HepG2 (cell line): ENCODE measurements around the gene HHEX. TPM values are rescaled to one million over a fixed set of nuclear protein-coding genes. Genes with fewer than 3 reads are reported as not detected.

Experiments
- ASH2L ChIP-seq: fragments of 300-600, 200-600 bp; sonication (generic); IDR thresholded peaks from 2 replicates; pipeline ENCODE4 v1.7.0; 2017; ENCODE audit warnings: low read depth, mild to moderate bottlenecking, moderate library complexity, mixed read lengths, low read length; ENCODE audit not compliant: insufficient read length
- KLF12 ChIP-seq: sonication (generic); formaldehyde crosslinking; IDR thresholded peaks from 2 replicates; pipeline ENCODE4 v1.4.0; 2020; ENCODE audit warnings: missing genetic modification reagents, borderline replicate concordance
- PHB2 ChIP-seq: fragments of 450-650 bp; IDR thresholded peaks from 2 replicates; pipeline ENCODE4 v1.6.1; 2018; ENCODE audit not compliant: partially characterized antibody
- PHF5A ChIP-seq: IDR thresholded peaks from one replicate; pipeline ENCODE4 v1.6.1; 2018; ENCODE audit warnings: low read depth, missing genetic modification reagents; ENCODE audit not compliant: unreplicated experiment
- RFXAP ChIP-seq: sonication (generic); formaldehyde crosslinking; IDR thresholded peaks from 2 replicates; pipeline ENCODE4 v1.4.0; 2020; ENCODE audit warnings: missing genetic modification reagents, borderline replicate concordance
- SMAD3 ChIP-seq: sonication (generic); formaldehyde crosslinking; IDR thresholded peaks from 2 replicates; pipeline ENCODE4 v1.4.0; 2020; ENCODE audit warnings: missing genetic modification reagents
- YEATS4 ChIP-seq: sonication (generic); formaldehyde crosslinking; IDR thresholded peaks from 2 replicates; pipeline ENCODE4 v1.4.0; 2020; ENCODE audit warnings: missing genetic modification reagents, borderline replicate concordance
- ZBTB42 ChIP-seq: sonication (generic); formaldehyde crosslinking; IDR thresholded peaks from 2 replicates; pipeline ENCODE4 v1.5.0; 2020; ENCODE audit warnings: mild to moderate bottlenecking, missing genetic modification reagents
- ZFP82 ChIP-seq: sonication (generic); formaldehyde crosslinking; IDR thresholded peaks from 2 replicates; pipeline ENCODE4 v1.5.1; 2020; ENCODE audit warnings: mild to moderate bottlenecking, missing genetic modification reagents, borderline replicate concordance
- ZNF670 ChIP-seq: sonication (generic); formaldehyde crosslinking; IDR thresholded peaks from 2 replicates; pipeline ENCODE4 v1.8.0; 2022; ENCODE audit warnings: mild to moderate bottlenecking, missing genetic modification reagents, borderline replicate concordance
- polyA plus RNA-seq, 8 experiments: library from polyadenylated mRNA; depleted of rRNA in 3 of 8; stranded (reverse) in 7 of 8; unstranded in 1 of 8; fragments of >200 nt; fragmentation: Illumina TruSeq in 4 of 8; extraction: Trizol in 4 of 8; gene quantifications; 2 replicates each; pipeline versions ENCODE4 v1.2.1 to v1.2.3, GENCODE V29; 2011 to 2016; ENCODE audit warnings: low read depth in 4 of 8, missing spikeins in 1 of 8, mixed read lengths in 1 of 8; ENCODE audit not compliant: insufficient read depth in 1 of 8
- total RNA-seq, 5 experiments: library from RNA; depleted of rRNA; stranded (reverse); fragments of >200 nt; fragmentation: Illumina TruSeq; extraction: Trizol; gene quantifications; 2 replicates each; pipeline ENCODE4 v1.2.3, GENCODE V29; 2016; ENCODE audit warnings: low read depth in 1 of 5
- TF ChIP-seq, protein P1 (sequence below): sonication (generic); formaldehyde crosslinking; IDR thresholded peaks from 2 replicates; pipeline ENCODE4 v1.4.0; 2020; ENCODE audit warnings: missing genetic modification reagents, borderline replicate concordance
- TF ChIP-seq, protein P2 (sequence below): sonication (generic); formaldehyde crosslinking; IDR thresholded peaks from 2 replicates; pipeline ENCODE4 v1.8.0; 2022; ENCODE audit warnings: missing genetic modification reagents, mild to moderate bottlenecking, inconsistent platforms, borderline replicate concordance
- TF ChIP-seq, protein P3 (sequence below): sonication (generic); formaldehyde crosslinking; IDR thresholded peaks from 2 replicates; pipeline ENCODE4 v1.5.1; 2020; ENCODE audit warnings: mild to moderate bottlenecking, missing genetic modification reagents, moderate library complexity
- TF ChIP-seq, protein P4 (sequence below), 2 experiments: IDR thresholded peaks; 2 replicates each; pipeline ENCODE4 v1.6.1; 2011 to 2012; ENCODE audit warnings: low read length in 2 of 2, borderline replicate concordance in 1 of 2, low read depth in 1 of 2, mild to moderate bottlenecking in 1 of 2, moderate library complexity in 1 of 2
- TF ChIP-seq, protein P5 (sequence below): IDR thresholded peaks from 2 replicates; pipeline ENCODE4 v1.6.1; 2016; ENCODE audit warnings: low read depth

HHEX gene
- total and polyA plus RNA-seq, 2 of the 13 experiments (the other 11 are each of a cell fraction or from before 2014, with no cell fraction given) = 44.5 to 48.7 TPM

DNA sequence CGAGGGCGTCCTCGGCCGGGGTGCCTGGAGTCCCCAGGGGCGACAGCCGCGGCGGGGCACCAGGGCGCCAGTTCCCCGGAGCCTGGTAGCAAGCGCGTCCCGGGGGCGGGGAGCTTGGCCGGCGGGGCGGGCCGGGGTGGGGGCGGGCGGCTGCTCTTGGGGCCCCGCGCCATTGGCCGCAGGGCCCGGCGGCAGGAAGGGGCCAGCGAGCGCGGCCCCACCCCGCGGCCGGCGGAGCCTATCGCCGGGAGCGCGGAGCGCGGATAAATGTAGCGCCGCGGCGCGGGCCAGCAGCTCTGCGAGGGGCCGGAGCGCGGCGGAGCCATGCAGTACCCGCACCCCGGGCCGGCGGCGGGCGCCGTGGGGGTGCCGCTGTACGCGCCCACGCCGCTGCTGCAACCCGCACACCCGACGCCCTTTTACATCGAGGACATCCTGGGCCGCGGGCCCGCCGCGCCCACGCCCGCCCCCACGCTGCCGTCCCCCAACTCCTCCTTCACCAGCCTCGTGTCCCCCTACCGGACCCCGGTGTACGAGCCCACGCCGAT lies at the start of gene HHEX (continued):
- TF ChIP-seq, protein P1, sequence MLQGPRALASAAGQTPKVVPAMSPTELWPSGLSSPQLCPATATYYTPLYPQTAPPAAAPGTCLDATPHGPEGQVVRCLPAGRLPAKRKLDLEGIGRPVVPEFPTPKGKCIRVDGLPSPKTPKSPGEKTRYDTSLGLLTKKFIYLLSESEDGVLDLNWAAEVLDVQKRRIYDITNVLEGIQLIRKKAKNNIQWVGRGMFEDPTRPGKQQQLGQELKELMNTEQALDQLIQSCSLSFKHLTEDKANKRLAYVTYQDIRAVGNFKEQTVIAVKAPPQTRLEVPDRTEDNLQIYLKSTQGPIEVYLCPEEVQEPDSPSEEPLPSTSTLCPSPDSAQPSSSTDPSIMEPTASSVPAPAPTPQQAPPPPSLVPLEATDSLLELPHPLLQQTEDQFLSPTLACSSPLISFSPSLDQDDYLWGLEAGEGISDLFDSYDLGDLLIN (CRISPR knock-in tag) = 0 out of 2 replicates have a peak, but pooled peaks have one; percentile 48
- TF ChIP-seq PHF5A (CRISPR knock-in tag) (peak; percentile 27), SMAD3 (CRISPR knock-in tag) (no peak), ZBTB42 (CRISPR knock-in tag) (no peak), ZNF670 (no peak), ZFP82 (CRISPR knock-in tag) (peak; percentile 50; the same call in 1 of the 2 replicates), KLF12 (0 out of 2 replicates have a peak, but pooled peaks have one; percentile 61), ASH2L (peak; percentile 21), YEATS4 (CRISPR knock-in tag) (peak; percentile 50; the same call in 1 of the 2 replicates), RFXAP (0 out of 2 replicates have a peak, but pooled peaks have one; percentile 11), PHB2 (no peak)
- TF ChIP-seq, protein P2, sequence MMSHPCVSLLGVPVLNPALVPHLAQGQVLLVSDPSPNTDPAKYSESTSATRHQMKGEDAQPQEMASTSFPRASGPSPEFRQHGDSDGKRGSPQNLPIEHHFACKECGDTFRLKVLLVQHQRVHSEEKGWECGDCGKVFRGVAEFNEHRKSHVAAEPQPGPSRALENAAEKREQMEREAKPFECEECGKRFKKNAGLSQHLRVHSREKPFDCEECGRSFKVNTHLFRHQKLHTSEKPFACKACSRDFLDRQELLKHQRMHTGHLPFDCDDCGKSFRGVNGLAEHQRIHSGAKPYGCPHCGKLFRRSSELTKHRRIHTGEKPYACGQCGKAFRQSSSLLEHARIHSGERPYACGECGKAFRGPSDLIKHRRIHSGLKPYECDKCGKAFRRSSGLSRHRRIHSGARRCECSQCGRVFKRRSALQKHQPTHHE (CRISPR knock-in tag) = 0 out of 2 replicates have a peak, but pooled peaks have one; percentile 2
- TF ChIP-seq, protein P3, sequence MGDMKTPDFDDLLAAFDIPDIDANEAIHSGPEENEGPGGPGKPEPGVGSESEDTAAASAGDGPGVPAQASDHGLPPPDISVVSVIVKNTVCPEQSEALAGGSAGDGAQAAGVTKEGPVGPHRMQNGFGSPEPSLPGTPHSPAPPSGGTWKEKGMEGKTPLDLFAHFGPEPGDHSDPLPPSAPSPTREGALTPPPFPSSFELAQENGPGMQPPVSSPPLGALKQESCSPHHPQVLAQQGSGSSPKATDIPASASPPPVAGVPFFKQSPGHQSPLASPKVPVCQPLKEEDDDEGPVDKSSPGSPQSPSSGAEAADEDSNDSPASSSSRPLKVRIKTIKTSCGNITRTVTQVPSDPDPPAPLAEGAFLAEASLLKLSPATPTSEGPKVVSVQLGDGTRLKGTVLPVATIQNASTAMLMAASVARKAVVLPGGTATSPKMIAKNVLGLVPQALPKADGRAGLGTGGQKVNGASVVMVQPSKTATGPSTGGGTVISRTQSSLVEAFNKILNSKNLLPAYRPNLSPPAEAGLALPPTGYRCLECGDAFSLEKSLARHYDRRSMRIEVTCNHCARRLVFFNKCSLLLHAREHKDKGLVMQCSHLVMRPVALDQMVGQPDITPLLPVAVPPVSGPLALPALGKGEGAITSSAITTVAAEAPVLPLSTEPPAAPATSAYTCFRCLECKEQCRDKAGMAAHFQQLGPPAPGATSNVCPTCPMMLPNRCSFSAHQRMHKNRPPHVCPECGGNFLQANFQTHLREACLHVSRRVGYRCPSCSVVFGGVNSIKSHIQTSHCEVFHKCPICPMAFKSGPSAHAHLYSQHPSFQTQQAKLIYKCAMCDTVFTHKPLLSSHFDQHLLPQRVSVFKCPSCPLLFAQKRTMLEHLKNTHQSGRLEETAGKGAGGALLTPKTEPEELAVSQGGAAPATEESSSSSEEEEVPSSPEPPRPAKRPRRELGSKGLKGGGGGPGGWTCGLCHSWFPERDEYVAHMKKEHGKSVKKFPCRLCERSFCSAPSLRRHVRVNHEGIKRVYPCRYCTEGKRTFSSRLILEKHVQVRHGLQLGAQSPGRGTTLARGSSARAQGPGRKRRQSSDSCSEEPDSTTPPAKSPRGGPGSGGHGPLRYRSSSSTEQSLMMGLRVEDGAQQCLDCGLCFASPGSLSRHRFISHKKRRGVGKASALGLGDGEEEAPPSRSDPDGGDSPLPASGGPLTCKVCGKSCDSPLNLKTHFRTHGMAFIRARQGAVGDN (CRISPR knock-in tag) = no peak
- TF ChIP-seq, protein P4, sequence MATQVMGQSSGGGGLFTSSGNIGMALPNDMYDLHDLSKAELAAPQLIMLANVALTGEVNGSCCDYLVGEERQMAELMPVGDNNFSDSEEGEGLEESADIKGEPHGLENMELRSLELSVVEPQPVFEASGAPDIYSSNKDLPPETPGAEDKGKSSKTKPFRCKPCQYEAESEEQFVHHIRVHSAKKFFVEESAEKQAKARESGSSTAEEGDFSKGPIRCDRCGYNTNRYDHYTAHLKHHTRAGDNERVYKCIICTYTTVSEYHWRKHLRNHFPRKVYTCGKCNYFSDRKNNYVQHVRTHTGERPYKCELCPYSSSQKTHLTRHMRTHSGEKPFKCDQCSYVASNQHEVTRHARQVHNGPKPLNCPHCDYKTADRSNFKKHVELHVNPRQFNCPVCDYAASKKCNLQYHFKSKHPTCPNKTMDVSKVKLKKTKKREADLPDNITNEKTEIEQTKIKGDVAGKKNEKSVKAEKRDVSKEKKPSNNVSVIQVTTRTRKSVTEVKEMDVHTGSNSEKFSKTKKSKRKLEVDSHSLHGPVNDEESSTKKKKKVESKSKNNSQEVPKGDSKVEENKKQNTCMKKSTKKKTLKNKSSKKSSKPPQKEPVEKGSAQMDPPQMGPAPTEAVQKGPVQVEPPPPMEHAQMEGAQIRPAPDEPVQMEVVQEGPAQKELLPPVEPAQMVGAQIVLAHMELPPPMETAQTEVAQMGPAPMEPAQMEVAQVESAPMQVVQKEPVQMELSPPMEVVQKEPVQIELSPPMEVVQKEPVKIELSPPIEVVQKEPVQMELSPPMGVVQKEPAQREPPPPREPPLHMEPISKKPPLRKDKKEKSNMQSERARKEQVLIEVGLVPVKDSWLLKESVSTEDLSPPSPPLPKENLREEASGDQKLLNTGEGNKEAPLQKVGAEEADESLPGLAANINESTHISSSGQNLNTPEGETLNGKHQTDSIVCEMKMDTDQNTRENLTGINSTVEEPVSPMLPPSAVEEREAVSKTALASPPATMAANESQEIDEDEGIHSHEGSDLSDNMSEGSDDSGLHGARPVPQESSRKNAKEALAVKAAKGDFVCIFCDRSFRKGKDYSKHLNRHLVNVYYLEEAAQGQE (IDR thresholded peaks at IDR 0.05; ENCODE audit: borderline replicate concordance in 1 of 2, low read depth in 1 of 2, low read length in 2 of 2) = peak in 1 of 2 experiments; percentile 58; a peak in 2 of 4 replicates
- TF ChIP-seq, protein P5, sequence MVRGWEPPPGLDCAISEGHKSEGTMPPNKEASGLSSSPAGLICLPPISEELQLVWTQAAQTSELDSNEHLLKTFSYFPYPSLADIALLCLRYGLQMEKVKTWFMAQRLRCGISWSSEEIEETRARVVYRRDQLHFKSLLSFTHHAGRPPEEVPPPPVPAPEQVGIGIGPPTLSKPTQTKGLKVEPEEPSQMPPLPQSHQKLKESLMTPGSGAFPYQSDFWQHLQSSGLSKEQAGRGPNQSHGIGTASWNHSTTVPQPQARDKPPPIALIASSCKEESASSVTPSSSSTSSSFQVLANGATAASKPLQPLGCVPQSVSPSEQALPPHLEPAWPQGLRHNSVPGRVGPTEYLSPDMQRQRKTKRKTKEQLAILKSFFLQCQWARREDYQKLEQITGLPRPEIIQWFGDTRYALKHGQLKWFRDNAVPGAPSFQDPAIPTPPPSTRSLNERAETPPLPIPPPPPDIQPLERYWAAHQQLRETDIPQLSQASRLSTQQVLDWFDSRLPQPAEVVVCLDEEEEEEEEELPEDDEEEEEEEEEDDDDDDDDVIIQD (CRISPR knock-in tag) = no peak
